Measurements from ENCODE around the gene ST6GALNAC4.

Gene ST6GALNAC4

DNA sequence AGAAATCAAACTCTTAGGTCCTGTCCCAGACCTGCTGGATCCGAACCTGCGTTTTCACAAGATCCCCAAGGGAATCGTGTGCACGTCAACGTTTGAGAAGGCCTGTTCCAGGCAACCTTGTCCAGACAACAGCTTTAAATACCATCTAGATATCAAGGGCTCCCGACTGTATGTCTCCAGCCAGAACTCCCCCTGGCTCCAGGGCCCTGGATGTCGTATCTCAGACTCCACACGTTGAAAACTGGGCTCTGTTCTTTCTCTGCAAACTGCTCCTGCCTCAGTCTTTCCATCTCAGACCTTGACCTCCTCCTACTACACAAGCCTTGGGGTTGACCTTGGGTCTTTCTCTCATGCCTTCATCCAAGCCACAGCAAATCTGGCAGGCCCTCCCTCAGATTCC lies 56.6 kb downstream of the ST6GALNAC4 start:
- no peak overlapping the region for H3K4me3 ChIP-seq (ENCODE audit: low read depth, low read length)
- TF ChIP-seq, protein P1, sequence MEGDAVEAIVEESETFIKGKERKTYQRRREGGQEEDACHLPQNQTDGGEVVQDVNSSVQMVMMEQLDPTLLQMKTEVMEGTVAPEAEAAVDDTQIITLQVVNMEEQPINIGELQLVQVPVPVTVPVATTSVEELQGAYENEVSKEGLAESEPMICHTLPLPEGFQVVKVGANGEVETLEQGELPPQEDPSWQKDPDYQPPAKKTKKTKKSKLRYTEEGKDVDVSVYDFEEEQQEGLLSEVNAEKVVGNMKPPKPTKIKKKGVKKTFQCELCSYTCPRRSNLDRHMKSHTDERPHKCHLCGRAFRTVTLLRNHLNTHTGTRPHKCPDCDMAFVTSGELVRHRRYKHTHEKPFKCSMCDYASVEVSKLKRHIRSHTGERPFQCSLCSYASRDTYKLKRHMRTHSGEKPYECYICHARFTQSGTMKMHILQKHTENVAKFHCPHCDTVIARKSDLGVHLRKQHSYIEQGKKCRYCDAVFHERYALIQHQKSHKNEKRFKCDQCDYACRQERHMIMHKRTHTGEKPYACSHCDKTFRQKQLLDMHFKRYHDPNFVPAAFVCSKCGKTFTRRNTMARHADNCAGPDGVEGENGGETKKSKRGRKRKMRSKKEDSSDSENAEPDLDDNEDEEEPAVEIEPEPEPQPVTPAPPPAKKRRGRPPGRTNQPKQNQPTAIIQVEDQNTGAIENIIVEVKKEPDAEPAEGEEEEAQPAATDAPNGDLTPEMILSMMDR (IDR thresholded peaks at IDR 0.05; ENCODE audit: low read depth, low read length), result no peak

DNA sequence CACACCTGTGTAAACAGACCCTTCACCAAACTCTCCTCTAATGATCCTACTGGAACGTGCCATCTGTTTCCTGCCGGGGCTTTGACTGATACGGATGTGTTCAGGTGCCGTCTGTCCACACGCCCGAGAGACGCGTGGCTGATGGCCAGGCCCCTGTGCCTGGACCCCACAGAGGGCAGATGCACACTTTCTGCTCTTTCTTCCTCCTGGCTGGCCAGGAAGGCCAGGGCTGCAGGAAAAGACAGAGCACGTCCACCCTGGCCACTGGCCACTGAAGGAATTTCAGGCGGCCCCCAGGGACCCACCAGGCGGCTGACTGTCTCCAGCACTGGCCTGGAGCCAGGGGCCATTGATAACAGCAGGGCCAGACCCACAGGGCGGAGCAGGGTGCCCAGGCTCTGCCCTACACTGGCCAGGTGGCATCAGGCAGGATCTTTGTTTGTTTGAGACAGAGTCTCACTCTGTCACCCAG lies 58.8 kb downstream of the ST6GALNAC4 start:
- TF ChIP-seq, protein P1 (IDR thresholded peaks at IDR 0.05; ENCODE audit: low read depth, low read length), result no peak
- no peak overlapping the region for H3K4me3 ChIP-seq (ENCODE audit: low read depth, low read length)
